NCI-H526 (cell line): ENCODE measurements around the gene TP63.

Source experiments
- DNase-seq, 2 experiments: peaks; one replicate each; lab custom pipeline; 2025; lab: John Stamatoyannopoulos, UW

TP63 gene

DNA sequence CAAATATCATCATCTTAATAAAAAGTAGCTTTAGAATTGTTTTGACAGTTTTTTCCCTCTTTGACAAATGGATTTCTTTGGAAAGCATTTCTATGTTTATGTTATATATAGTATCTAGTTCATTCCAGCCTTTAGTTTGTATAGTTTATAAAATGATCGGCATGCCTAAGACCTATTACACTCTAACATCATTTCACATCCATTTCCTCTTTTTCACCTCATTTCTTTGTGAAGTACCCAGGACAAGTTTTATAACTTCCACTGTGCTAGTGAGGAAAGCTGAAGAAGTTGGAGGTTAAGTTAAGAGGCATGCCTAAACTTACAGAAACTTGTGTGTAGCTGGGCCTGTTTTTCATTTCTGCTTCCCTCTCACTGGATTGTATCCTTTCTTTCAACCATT is 178.4 kb downstream of the TP63 start:
- DNase-seq: no peak

GRCh38 chr3:189812806-189813465 is 181.7 kb downstream of the TP63 start:
- no peak for DNase-seq

GRCh38 chr3:189813647-189814240 is 182.6 kb downstream of the TP63 start:
- DNase-seq: no peak

DNA sequence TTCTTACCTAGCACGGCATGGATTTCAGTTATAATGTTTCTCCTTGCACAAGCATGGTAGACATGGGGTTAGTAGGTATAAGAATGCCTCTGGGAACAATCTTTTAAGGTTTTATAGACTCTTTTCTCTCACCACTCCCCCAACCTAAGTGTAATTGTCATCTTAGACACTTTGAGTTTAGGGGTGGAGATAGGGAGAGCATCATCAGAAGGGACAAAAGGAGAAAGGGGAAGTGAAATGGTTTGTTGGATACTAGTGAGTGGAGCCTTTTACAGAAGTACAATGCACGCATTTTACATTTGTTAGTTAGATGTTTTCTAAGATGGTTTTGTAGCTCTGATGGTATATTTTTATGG is 189.2 kb downstream of the TP63 start:
- no peak for DNase-seq

- DNase-seq: no peak
These were observed 190.1 kb downstream of the TP63 start for GRCh38 chr3:189821262-189821661.

DNA sequence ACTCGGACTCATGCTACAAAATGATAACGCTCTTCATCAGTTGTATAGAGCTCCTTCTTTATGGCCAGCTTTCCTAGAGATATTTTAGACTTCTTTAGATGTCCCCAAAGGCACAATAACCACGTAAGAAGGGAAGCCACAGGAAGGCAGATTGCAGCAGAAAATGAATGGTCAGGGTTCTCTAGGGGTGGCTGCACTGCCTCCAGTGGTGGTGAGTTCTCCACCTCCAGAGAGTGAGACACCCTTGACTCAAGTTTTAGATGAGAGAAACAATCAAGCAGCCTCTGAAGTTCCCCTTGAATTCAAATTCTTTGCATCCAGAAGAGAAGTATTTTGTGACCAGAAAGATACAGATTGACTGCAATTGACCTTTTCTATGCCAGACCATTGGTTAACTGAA is 191.5 kb downstream of the TP63 start:
- no peak for DNase-seq

- DNase-seq: no peak
These were observed 193.6 kb downstream of the TP63 start for GRCh38 chr3:189824629-189825312.

GRCh38 chr3:189826566-189826965 is 195.4 kb downstream of the TP63 start:
- no peak for DNase-seq

DNA sequence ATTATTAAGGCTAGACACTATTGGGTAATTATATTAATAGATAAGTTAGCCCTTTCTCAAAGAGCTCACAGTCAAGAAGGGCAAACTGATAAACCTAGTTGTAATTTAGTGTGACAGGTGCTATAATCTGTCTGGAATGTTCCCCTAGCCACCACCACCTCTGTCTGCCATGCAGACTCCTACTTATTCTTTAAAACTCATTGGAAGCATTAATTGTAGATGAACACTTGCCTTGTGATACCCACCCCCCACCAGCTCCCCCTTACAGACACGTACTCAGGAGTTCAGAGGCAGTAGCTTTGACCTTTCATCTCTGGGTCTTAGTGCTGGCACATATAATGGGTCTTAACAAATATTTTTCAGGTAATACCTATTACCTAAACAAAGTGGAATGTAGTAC is 195.9 kb downstream of the TP63 start:
- DNase-seq: no peak

- no peak for DNase-seq
These were observed 199.2 kb downstream of the TP63 start for GRCh38 chr3:189830401-189830800.

- DNase-seq: no peak
These were observed 202.1 kb downstream of the TP63 start for GRCh38 chr3:189833266-189833665.

DNA sequence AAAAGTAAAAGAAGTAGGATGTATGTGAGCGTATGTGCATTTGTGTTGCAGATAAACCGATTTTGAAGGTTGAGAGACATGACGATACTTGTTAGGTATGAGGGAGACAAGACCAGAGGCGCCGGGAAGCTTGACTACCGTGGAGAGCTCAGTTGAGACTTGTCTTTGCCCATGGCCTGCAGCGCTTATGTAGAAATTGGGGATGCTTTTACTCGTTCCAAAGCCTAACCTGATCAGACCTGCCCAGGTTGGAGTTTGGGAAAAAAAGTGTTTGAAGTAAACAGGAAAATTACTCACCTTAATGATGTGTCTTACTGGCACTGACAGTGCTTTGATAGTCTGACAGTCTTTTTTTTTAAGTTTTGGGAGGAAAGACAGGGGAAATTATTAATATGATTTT is 202.8 kb downstream of the TP63 start:
- no peak for DNase-seq

DNA sequence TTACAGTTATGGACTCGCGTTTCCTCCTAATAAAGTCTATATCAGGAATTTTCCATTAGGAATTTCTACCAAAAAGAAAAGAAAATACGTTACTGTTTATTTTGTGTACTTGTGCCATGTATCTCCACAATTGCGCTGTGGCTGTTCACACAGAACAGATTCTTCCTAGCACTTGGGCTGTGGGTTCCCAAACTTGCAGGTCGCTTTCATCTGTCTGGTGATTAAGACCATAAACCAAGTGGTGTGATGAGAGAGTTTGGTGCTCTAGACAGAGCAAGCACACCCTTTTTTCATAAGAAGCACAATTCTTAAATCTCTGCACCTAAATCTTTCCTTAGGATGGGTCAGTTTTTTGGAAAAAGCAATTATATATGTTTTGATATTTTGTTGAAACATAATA is 203.3 kb downstream of the TP63 start:
- no peak for DNase-seq

DNA sequence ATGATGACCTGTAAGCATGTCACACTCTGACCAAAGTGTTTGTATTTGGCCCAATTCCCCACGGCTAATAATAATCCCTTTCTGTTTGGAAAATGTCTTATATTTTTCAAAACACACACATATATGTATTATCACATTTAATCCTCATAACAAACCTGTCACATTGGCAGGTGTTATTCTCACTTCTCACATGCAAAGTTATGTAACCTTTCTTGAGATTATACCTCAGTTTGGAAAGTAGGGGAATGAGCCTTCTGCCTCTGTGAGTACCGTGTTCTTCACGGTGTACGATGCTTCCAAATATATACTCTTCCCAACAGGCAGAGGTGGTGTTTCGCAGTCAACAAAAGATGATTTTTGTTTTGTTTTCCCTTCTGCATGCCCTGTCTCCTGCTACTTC is 205.6 kb downstream of the TP63 start:
- no peak for DNase-seq

DNA sequence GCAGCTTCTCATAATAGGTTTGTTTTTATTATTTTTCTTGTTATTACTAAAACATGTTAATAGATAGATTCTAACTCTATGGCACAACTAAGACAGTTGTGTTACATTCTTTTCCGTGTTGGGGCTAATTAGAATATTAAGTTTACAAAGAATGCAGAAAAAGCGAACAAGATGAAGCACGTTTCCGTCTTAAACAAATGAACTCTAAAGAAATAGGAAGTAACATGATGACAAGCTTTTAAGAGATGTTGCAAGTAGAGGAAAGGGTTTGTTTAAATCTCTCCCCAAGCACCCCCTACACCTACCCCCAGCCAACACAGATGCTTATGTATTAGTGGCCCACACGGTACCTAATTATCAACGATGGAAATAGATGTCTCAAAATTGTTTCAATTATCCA is 207.1 kb downstream of the TP63 start:
- DNase-seq: no peak

- DNase-seq: no peak
These were observed 208.4 kb downstream of the TP63 start for GRCh38 chr3:189839576-189839975.

DNA sequence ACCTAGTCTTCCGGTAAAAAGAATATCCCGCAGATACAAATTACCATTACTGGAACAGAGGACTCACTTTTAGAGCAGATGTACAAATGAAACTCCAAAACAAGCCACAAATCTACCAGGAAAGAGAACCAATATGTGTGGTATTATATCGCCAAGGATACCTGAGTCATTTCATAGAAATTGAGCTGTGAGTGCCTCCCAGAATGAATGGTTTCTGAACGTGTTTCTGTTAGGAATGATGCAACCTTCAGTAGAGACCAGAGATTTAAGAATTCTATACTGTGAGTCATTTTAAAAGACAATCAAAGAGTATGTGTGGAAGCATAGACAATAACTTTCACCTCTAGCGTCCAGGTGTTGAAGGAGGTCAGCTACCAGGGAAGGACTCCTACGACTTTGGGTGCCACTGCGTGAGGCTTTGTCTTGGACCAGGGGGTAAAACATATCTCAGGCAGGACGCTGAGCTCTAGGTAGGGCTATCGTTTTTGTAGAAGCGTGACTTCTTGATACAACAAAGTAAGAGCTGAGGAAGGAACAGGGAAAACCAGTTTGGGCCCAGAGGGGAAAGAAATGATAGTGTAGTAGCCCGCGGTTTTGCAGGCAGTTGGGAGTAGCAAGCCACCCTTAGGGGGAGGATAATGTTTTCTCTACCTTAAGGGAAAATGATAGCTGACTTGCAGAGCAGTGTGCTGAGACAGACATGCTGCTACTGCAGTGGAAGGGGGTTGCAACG is 210.4 kb downstream of the TP63 start:
- DNase-seq: no peak

GRCh38 chr3:189842681-189843602 is 211.8 kb downstream of the TP63 start:
- no peak for DNase-seq

DNA sequence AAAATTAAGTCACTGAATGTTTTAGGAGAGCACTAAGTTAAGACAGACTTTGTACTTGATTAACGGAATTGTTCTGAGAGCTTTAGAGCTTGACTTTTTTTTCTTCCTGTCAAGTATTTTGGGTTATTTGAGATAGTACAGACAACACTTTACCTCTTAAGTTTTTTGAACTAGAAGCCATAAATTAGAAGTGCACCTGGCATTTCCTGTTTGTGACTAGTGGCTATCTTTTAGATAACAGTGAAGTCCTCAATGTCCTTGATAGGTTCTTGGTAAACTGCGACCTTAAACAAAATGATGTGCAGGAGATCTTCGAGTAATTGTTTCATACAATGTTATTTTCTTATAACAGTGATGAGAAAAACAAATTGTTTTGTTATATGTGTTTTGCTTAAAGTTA is 213.9 kb downstream of the TP63 start:
- DNase-seq: no peak

DNA sequence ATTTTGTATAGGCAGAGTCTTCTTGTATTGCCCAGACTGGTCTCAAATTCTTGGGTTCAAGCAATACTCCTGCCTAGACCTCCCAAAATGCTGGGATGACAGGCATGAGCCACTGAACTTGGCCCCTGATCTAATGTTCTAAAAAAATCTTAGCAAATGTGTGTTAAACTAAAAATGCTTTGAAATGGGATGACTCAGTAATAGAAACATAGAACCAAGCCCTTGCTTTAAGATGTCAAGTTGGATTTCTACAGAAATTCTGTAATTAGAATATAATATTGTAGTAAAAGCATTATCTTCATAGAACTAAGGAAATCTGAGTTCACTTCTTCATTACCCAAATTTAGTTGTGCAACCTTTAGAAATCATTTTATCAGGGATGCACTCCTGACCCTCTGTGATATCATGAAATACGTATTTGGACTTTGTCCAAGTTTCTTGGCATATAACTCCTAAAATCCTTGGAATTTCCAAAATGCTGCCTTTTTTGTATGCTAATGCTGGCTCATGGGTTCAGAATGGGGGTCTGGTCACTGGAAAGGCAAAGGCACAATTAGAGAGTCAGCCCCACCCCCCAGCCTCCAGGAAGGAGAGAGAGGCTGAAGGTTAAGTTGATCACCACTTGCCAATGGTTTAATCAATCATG is 217.3 kb downstream of the TP63 start:
- DNase-seq: no peak

- no peak for DNase-seq
These were observed 218.1 kb downstream of the TP63 start for GRCh38 chr3:189849262-189849661.
